Gastrocnemius medialis (tissue), 4 donors: ENCODE measurements around the gene SCT. TPM values are rescaled to one million over a fixed set of nuclear protein-coding genes. Genes with fewer than 3 reads are reported as not detected.

Experiments used
- ATAC-seq, 2 donors: fragments of 150-250 bp; one replicate each; pipeline ENCODE4 v1.9.1; 2016
- DNase-seq, 2 donors: peaks; one replicate each; pipeline ENCODE4 v3.0.0-alpha.2; 2019
- H3K27ac ChIP-seq, 4 donors: fragments of 200-600 bp; sonication (generic); 1 replicate in 1 of 4; 2 replicates in 3 of 4; pipeline ENCODE4 v1.5.1; 2016 to 2018; ENCODE audit warnings: mild to moderate bottlenecking in 2 of 4, moderate library complexity in 1 of 4
- H3K27me3 ChIP-seq, 3 donors: fragments of 200-600 bp; sonication (generic) in 2 of 3; 1 replicate in 1 of 3; 2 replicates in 2 of 3; pipeline versions ENCODE4 v1.5.1 to v1.6.0; 2016 to 2019; ENCODE audit warnings: mild to moderate bottlenecking in 1 of 3, moderate library complexity in 1 of 3
- H3K36me3 ChIP-seq, 2 donors: fragments of 200-600 bp; sonication (generic) in 1 of 2; one replicate each; pipeline ENCODE4 v1.5.1; 2017 to 2018
- H3K4me1 ChIP-seq, 2 donors: fragments of 200-600 bp; sonication (generic) in 1 of 2; one replicate each; pipeline ENCODE4 v1.5.1; 2016 to 2017; ENCODE audit warnings: mild to moderate bottlenecking in 2 of 2
- H3K4me3 ChIP-seq, 4 donors: fragments of 200-600 bp; sonication (generic) in 3 of 4; 1 replicate in 1 of 4; 2 replicates in 3 of 4; pipeline ENCODE4 v1.5.1; 2016 to 2019; ENCODE audit warnings: mild to moderate bottlenecking in 2 of 4
- H3K9me3 ChIP-seq, 3 donors: fragments of 200-600 bp; sonication (generic) in 2 of 3; 1 replicate in 1 of 3; 2 replicates in 2 of 3; pipeline ENCODE4 v1.5.1; 2016 to 2019
- CTCF ChIP-seq, 5 experiments: fragments of 450-650 bp in 3 of 5; fragments of 200-600 bp in 2 of 5; sonication (generic) in 2 of 5; IDR thresholded peaks in 4 of 5; conservative IDR thresholded peaks in 1 of 5; 1 replicate in 4 of 5; 2 replicates in 1 of 5; pipeline ENCODE4 v1.5.1; 2016 to 2019; ENCODE audit warnings: antibody characterized with exemption in 5 of 5, mild to moderate bottlenecking in 3 of 5, moderate library complexity in 3 of 5
- POLR2A ChIP-seq, 2 donors: fragments of 450-650 bp; IDR thresholded peaks; one replicate each; pipeline ENCODE4 v1.6.1; 2017; ENCODE audit warnings: antibody characterized with exemption in 2 of 2, mild to moderate bottlenecking in 2 of 2, moderate library complexity in 2 of 2
- in situ Hi-C, 4 donors: fragments of 200-750 bp; cut with MboI; loops; one replicate each; pipeline versions ENCODE4 v1.15.0 to v1.8.0; 2017; ENCODE audit warnings: low sequenced_read_pairs in 4 of 4
- intact Hi-C: fragments of 100-400 bp; cut with DNase I; formaldehyde crosslinking; loops from one replicate; pipeline ENCODE4 v1.15.1; 2023; ENCODE audit warnings: low total_unique reads
- total RNA-seq, 4 donors: library from RNA; depleted of rRNA; stranded (reverse); fragments of >200 nt; gene quantifications; one replicate each; pipeline versions ENCODE4 v1.1.0 to v1.2.3, GENCODE V29; 2016

Gene SCT
- total RNA-seq, 4 donors from 2014 or later, result not detected

DNA sequence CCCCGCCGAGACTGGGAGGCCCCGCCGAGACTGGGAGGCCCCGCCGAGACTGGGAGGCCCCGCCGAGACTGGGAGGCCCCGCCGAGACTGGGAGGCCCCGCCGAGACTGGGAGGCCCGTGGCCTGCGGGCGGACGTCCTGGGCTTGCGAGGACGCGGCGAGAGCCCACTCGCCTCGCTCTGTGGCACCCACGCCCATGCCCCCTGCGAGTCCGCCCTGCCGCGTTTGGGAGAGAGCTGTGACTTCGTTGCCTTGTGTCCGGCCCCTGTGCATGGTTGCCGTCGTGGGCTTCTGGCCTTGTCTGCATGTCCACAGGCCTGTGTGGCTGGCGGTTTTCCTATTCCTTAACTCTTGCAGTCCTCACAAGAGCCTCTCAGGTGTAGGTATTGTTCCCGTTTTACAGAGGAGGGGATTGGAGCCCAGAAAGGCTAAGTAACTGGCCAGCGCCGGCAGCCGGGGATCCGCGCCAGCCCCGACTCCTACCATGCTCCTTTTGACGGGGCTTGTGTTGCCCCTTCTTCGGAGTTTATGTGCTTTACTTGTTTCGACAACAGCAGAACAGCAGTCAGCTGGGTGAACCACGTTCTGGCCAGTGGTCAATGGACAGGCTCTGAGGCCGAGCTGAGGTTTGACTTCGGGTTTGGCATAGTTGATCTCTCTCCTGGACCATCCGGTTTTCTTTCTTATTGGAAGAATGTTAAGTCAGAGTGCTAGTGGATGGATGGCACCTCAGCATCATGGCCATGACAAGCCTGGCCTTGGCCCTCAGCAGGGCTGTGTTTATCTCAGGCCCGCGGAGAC, 50.0 kb downstream of the SCT start:
- DNase-seq (no peak), ATAC-seq (no peak)
- in situ Hi-C loops, result no loop called here
- H3K36me3 ChIP-seq, result no peaks in the 10 kb centered on the region
- H3K4me1 ChIP-seq, result peaks cover 42 to 69% of the 10 kb centered on the region in 2 donors
- peak overlapping the region; percentile 94 to 99 (median 96) for H3K27ac ChIP-seq
- TF ChIP-seq CTCF (IDR thresholded peaks at IDR 0.05 in 4 of 5, conservative IDR thresholded peaks at IDR 0.05 in 1 of 5), result no peak
- TF ChIP-seq POLR2A (IDR thresholded peaks at IDR 0.05), result no peak
- no peaks in the 10 kb centered on the region for H3K27me3 ChIP-seq
- intact Hi-C loops, result loop anchor here (1.0 to 2.0 kb wide), 5 partner anchors 35 to 118 kb away; partner anchors contain the start of genes DEAF1, HRAS and TMEM80
- peak overlapping the region; percentile 73 to 84 (median 76) for H3K4me3 ChIP-seq
- no peaks in the 10 kb centered on the region for H3K9me3 ChIP-seq

Other genes starting within 250 kb of the SCT start
- gene PKP3, start 233.0 kb downstream of the SCT start, total RNA-seq, result 1 to 10 TPM in 1 of 4 donors, under 1 TPM in 1, not detected in 2; 0.55 to 1.3 TPM
- gene SIGIRR, start 212.2 kb downstream of the SCT start, total RNA-seq, result 10 to 100 TPM in 3 of 4 donors, 1 to 10 TPM in 1; 4.2 to 21.6 (median 11.9) TPM
- under 1 TPM in 2 of 4 donors, not detected in 2; 0.23 to 0.41 TPM for gene ANO9, start 185.2 kb downstream of the SCT start, total RNA-seq
- 10 to 100 TPM; 21.7 to 31.5 (median 23.7) TPM for gene PTDSS2, start 176.9 kb downstream of the SCT start, total RNA-seq
- 100 to 1,000 TPM; 138 to 197 (median 159) TPM for gene RNH1, start 119.9 kb downstream of the SCT start, total RNA-seq
- gene HRAS, start 91.6 kb downstream of the SCT start, total RNA-seq, result 10 to 100 TPM; 17.1 to 50.0 (median 37.6) TPM
- under 1 TPM in 2 of 4 donors, not detected in 2; 0.29 to 0.36 TPM for gene LRRC56, start 89.7 kb downstream of the SCT start, total RNA-seq
- 1 to 10 TPM in 1 of 4 donors, under 1 TPM in 1, not detected in 2; 0.13 to 1.5 TPM for gene LMNTD2, start 66.4 kb downstream of the SCT start, total RNA-seq
- gene RASSF7, start 66.2 kb downstream of the SCT start, total RNA-seq, result 1 to 10 TPM in 1 of 4 donors, under 1 TPM in 3; 0.56 to 2.4 (median 0.70) TPM
- gene PHRF1, start 50.7 kb downstream of the SCT start, total RNA-seq, result 10 to 100 TPM in 3 of 4 donors, 1 to 10 TPM in 1; 9.2 to 22.6 (median 20.8) TPM
- gene IRF7, start 11.2 kb downstream of the SCT start, total RNA-seq, result 10 to 100 TPM; 15.5 to 37.1 (median 26.3) TPM
- 1 to 10 TPM in 1 of 4 donors, under 1 TPM in 1, not detected in 2; 0.95 to 1.8 TPM for gene CDHR5, start 2.2 kb downstream of the SCT start, total RNA-seq
- not detected for gene DRD4, start 10.1 kb upstream of the SCT start, total RNA-seq
- gene DEAF1, start 68.0 kb upstream of the SCT start, total RNA-seq, result 10 to 100 TPM; 14.8 to 42.4 (median 25.2) TPM
- 10 to 100 TPM in 3 of 4 donors, 1 to 10 TPM in 1; 3.2 to 22.3 (median 14.3) TPM for gene TMEM80, start 68.6 kb upstream of the SCT start, total RNA-seq
- gene EPS8L2, start 79.0 kb upstream of the SCT start, total RNA-seq, result 1 to 10 TPM in 3 of 4 donors, under 1 TPM in 1; 0.42 to 3.3 (median 1.8) TPM
- 100 to 1,000 TPM in 3 of 4 donors, 10 to 100 TPM in 1; 98.6 to 167 (median 153) TPM for gene TALDO1, start 120.3 kb upstream of the SCT start, total RNA-seq
- 10 to 100 TPM in 2 of 4 donors, 1 to 10 TPM in 2; 3.5 to 10.6 (median 9.4) TPM for gene GATD1, start 150.3 kb upstream of the SCT start, total RNA-seq
- under 1 TPM in 1 of 4 donors, not detected in 3; 0.20 TPM for gene CEND1, start 162.9 kb upstream of the SCT start, total RNA-seq
- 1 to 10 TPM in 2 of 4 donors, under 1 TPM in 1, not detected in 1; 0.80 to 1.5 (median 1.0) TPM for gene SLC25A22, start 171.1 kb upstream of the SCT start, total RNA-seq
- gene PIDD1, start 178.1 kb upstream of the SCT start, total RNA-seq, result 10 to 100 TPM in 2 of 4 donors, 1 to 10 TPM in 2; 6.3 to 35.7 (median 10.2) TPM
- gene RPLP2, start 182.8 kb upstream of the SCT start, total RNA-seq, result 100 to 1,000 TPM; 314 to 600 (median 440) TPM
- gene PNPLA2, start 191.7 kb upstream of the SCT start, total RNA-seq, result 10 to 100 TPM; 58.9 to 93.3 (median 91.7) TPM
- gene CRACR2B, start 200.7 kb upstream of the SCT start, total RNA-seq, result 1 to 10 TPM; 3.3 to 4.5 (median 4.0) TPM
- gene CD151, start 205.8 kb upstream of the SCT start, total RNA-seq, result 100 to 1,000 TPM in 3 of 4 donors, 10 to 100 TPM in 1; 77.0 to 206 (median 169) TPM
- gene POLR2L, start 215.3 kb upstream of the SCT start, total RNA-seq, result 10 to 100 TPM; 66.0 to 94.6 (median 81.2) TPM
- 10 to 100 TPM; 14.4 to 34.8 (median 21.5) TPM for gene TSPAN4, start 215.7 kb upstream of the SCT start, total RNA-seq